Natural killer cell (primary cell): Measurements from ENCODE around the gene PCDH7. TPM values are rescaled to one million over a fixed set of nuclear protein-coding genes. Genes with fewer than 3 reads are reported as not detected.

ENCODE experiments used
- ATAC-seq, 3 donors: fragments of 150-1000 bp in 2 of 3; fragments of 200-7000 bp in 1 of 3; cut with Tn5 transposase; 1 replicate in 1 of 3; 2 replicates in 2 of 3; pipeline ENCODE4 v1.10.0; 2021; ENCODE audit warnings: mild to moderate bottlenecking in 2 of 3, moderate library complexity in 2 of 3
- DNase-seq, 2 donors: peaks; one replicate each; pipeline versions ENCODE4 v3.0.0 to v3.0.0-alpha.2; 2013 to 2021; ENCODE audit warnings: mixed read lengths in 1 of 2
- H3K27ac ChIP-seq: one replicate; pipeline ENCODE4 v1.5.1; 2013; ENCODE audit warnings: mild to moderate bottlenecking, low read length
- H3K27me3 ChIP-seq: one replicate; pipeline ENCODE4 v1.6.1; 2013; ENCODE audit warnings: low read length; ENCODE audit not compliant: control insufficient read depth, insufficient read depth
- H3K36me3 ChIP-seq: one replicate; pipeline ENCODE4 v1.6.1; 2013; ENCODE audit warnings: low read length; ENCODE audit not compliant: control insufficient read depth, insufficient read depth
- H3K4me1 ChIP-seq: one replicate; pipeline ENCODE4 v1.6.1; 2013; ENCODE audit warnings: low read length; ENCODE audit not compliant: control insufficient read depth, insufficient read depth
- H3K4me3 ChIP-seq: one replicate; pipeline ENCODE4 v1.5.1; 2013; ENCODE audit warnings: low read length
- H3K9me3 ChIP-seq: one replicate; pipeline ENCODE4 v1.6.1; 2013; ENCODE audit warnings: low read length; ENCODE audit not compliant: control insufficient read depth, insufficient read depth
- H3K27ac Mint-ChIP-seq, 2 donors: one replicate each; pipeline ENCODE4 v1.8.0; 2022; ENCODE audit warnings: mild to moderate bottlenecking in 2 of 2, mixed read lengths in 2 of 2, moderate library complexity in 1 of 2
- H3K27me3 Mint-ChIP-seq, 2 donors: one replicate each; pipeline ENCODE4 v1.8.0; 2022; ENCODE audit warnings: low read depth in 2 of 2, mixed read lengths in 2 of 2
- H3K36me3 Mint-ChIP-seq: one replicate; pipeline ENCODE4 v1.8.0; 2022; ENCODE audit warnings: mixed read lengths
- H3K4me1 Mint-ChIP-seq, 2 donors: one replicate each; pipeline ENCODE4 v1.8.0; 2022; ENCODE audit warnings: mixed read lengths in 2 of 2
- H3K4me3 Mint-ChIP-seq: one replicate; pipeline ENCODE4 v1.8.0; 2022; ENCODE audit warnings: mild to moderate bottlenecking, moderate library complexity, mixed read lengths
- H3K9me3 Mint-ChIP-seq, 2 donors: one replicate each; pipeline ENCODE4 v1.8.0; 2022; ENCODE audit warnings: mixed read lengths in 2 of 2
- WGBS: methylation state at CpG from one replicate; pipeline ENCODE4 v1.1.7; 2013; ENCODE audit warnings: missing lambda C conversion rate; ENCODE audit not compliant: insufficient coverage; 5-methylcytosine and 5-hydroxymethylcytosine counted together
- intact Hi-C: fragments of 100-400 bp; cut with micrococcal nuclease; formaldehyde crosslinking; loops from one replicate; pipeline ENCODE4 v1.14.2; 2022
- total RNA-seq, 4 donors: library from RNA; stranded (reverse); fragments of 120-200 nt in 1 of 4; gene quantifications; one replicate each; pipeline versions ENCODE4 v1.2.3 to v1.2.4, GENCODE V29; 2013 to 2022
- TF ChIP-seq, protein P1 (sequence below): fragments of 200-600 bp; IDR thresholded peaks from one replicate; pipeline ENCODE4 v1.8.0; 2022; ENCODE audit warnings: antibody characterized with exemption

Gene PCDH7
- total RNA-seq, 3 donors from 2014 or later (not counting 1 experiment from before 2014, with no cell fraction given) = not detected

DNA sequence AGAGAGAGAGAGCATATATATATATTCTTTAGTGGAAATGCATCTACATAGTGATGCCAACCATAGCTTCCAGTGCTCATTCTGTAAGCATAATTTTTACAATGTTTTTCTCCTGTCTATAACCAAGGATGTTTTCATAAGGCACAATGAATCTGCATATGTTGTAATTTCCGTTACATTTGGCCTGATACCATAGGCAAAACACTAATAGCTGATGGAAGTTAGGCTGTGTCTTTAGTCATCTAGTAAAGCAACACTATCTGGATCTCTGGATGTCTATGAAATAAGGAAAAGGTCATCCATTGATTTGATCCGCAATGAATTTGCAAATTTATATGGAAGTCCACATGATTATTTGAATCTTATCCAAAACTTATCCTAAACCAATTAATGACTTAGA, 8.1 kb downstream of the PCDH7 start:
- ATAC-seq (no peak), DNase-seq (no peak)
- H3K4me1 Mint-ChIP-seq = no peaks in the 10 kb centered on the region
- TF ChIP-seq, protein P1, sequence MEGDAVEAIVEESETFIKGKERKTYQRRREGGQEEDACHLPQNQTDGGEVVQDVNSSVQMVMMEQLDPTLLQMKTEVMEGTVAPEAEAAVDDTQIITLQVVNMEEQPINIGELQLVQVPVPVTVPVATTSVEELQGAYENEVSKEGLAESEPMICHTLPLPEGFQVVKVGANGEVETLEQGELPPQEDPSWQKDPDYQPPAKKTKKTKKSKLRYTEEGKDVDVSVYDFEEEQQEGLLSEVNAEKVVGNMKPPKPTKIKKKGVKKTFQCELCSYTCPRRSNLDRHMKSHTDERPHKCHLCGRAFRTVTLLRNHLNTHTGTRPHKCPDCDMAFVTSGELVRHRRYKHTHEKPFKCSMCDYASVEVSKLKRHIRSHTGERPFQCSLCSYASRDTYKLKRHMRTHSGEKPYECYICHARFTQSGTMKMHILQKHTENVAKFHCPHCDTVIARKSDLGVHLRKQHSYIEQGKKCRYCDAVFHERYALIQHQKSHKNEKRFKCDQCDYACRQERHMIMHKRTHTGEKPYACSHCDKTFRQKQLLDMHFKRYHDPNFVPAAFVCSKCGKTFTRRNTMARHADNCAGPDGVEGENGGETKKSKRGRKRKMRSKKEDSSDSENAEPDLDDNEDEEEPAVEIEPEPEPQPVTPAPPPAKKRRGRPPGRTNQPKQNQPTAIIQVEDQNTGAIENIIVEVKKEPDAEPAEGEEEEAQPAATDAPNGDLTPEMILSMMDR = no peak
- intact Hi-C loops = no loop called here
- H3K27ac Mint-ChIP-seq = no peak overlapping the region
- H3K4me3 Mint-ChIP-seq = no peak overlapping the region
- 88% methylated on average over 1 of the region's 2 CpGs for WGBS
- peaks cover 2 to 12% of the 10 kb centered on the region in 2 donors for H3K27me3 Mint-ChIP-seq
- no peaks in the 10 kb centered on the region for H3K9me3 Mint-ChIP-seq
- Histone ChIP-seq H3K27me3 (peaks cover 3% of the 10 kb centered on the region), H3K4me1 (no peaks in the 10 kb centered on the region), H3K27ac (no peak overlapping the region), H3K9me3 (no peaks in the 10 kb centered on the region), H3K36me3 (no peaks in the 10 kb centered on the region), H3K4me3 (no peak overlapping the region)
- no peaks in the 10 kb centered on the region for H3K36me3 Mint-ChIP-seq

DNA sequence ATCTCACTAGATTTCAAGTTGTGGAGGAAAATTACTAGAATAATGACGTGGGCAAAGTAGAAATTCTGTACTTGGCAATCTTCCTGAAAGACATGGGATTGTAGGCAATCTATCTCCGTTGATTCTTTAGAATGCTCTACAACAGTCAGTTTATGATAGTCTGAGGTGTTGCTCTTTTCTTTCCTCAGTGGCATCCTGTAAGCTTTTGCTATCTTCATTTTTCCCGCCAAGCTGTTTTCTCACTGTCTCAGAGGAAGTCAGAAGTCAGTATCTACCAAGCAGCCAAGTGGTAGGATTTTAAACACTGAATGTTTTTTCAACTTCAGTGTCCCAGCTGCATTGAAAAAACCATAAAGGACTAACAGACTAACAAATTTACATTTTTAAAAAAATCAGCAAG, 23.7 kb downstream of the PCDH7 start:
- no peaks in the 10 kb centered on the region for H3K27me3 Mint-ChIP-seq
- no peak for ATAC-seq
- Histone ChIP-seq H3K9me3 (peaks cover 3% of the 10 kb centered on the region), H3K4me3 (no peak overlapping the region), H3K27me3 (no peaks in the 10 kb centered on the region), H3K36me3 (no peaks in the 10 kb centered on the region), H3K4me1 (no peaks in the 10 kb centered on the region), H3K27ac (no peak overlapping the region)
- WGBS = 80% methylated on average over 2 of the region's 3 CpGs
- H3K36me3 Mint-ChIP-seq = no peaks in the 10 kb centered on the region
- no peak for DNase-seq
- intact Hi-C loops = no loop called here
- H3K4me3 Mint-ChIP-seq = no peak overlapping the region
- peaks cover 8% of the 10 kb centered on the region in 2 donors for H3K9me3 Mint-ChIP-seq
- H3K27ac Mint-ChIP-seq = no peak overlapping the region
- TF ChIP-seq, protein P1 = no peak
- H3K4me1 Mint-ChIP-seq = no peaks in the 10 kb centered on the region

DNA sequence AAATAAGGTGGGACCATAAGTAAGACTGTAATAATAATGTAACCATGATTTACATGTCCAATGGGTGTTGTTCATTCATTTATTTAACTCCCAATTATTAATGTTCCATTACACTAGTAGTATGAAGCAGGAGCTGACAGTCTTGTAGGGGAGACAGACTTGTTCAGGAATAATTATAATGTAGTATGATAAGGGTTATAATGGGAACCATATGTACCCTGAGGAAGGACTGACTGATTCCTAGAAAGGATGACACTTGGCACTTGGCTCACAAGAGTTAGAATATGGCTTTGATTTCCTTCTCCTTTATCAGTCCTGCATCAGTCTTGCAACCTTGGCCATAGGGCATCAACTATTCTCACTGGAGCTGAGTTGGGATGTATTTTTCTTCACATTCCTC, 24.2 kb downstream of the PCDH7 start:
- Mint-ChIP-seq H3K36me3 (no peaks in the 10 kb centered on the region), H3K27me3 (no peaks in the 10 kb centered on the region), H3K27ac (no peak overlapping the region), H3K4me1 (no peaks in the 10 kb centered on the region), H3K9me3 (peaks cover 8% of the 10 kb centered on the region in 2 donors), H3K4me3 (no peak overlapping the region)
- DNase-seq (no peak), ATAC-seq (no peak)
- TF ChIP-seq, protein P1 = no peak
- peaks cover 3% of the 10 kb centered on the region for H3K9me3 ChIP-seq
- no peaks in the 10 kb centered on the region for H3K27me3 ChIP-seq
- H3K27ac ChIP-seq = no peak overlapping the region
- intact Hi-C loops = no loop called here
- no peaks in the 10 kb centered on the region for H3K4me1 ChIP-seq
- no peaks in the 10 kb centered on the region for H3K36me3 ChIP-seq
- H3K4me3 ChIP-seq = no peak overlapping the region

DNA sequence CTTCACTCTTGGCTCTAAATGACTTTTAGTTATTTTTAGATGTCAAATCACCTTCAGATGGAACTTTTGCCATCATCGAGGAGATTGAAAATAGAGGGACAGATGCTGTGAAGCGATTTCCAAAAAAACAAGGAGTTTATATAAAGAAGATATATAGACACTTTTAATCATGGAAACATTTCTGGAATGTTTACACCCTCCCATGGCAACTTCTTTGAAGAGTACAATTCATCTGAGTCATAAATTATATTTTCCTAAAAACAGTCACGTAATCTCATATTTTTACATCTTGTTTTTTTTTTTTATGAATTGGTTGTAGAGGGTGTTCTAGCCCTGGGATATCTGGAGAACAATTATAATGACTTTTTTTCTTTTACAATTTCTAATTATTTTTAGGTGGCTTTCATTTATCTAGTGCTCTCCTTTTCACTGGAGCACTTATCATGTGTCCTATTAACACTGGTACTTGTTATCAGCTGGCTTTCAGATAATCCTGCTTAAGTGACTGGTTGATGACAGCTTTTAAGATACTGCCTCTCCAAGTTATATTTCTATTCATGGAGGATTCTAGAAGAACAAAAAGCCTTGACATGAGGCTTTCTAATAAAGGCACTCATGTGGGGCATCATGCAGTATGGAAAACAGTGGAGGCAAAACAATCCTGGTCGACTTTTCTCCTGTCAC, 24.9 kb downstream of the PCDH7 start:
- Histone ChIP-seq H3K4me3 (no peak overlapping the region), H3K27me3 (no peaks in the 10 kb centered on the region), H3K27ac (no peak overlapping the region), H3K36me3 (no peaks in the 10 kb centered on the region), H3K4me1 (no peaks in the 10 kb centered on the region), H3K9me3 (peaks cover 3% of the 10 kb centered on the region)
- no peaks in the 10 kb centered on the region for H3K27me3 Mint-ChIP-seq
- DNase-seq (no peak), ATAC-seq (no peak)
- no peak overlapping the region for H3K4me3 Mint-ChIP-seq
- no peaks in the 10 kb centered on the region for H3K4me1 Mint-ChIP-seq
- intact Hi-C loops = no loop called here
- WGBS = 69% methylated on average over 1 of the region's 4 CpGs
- TF ChIP-seq, protein P1 = no peak
- H3K27ac Mint-ChIP-seq = no peak overlapping the region
- no peaks in the 10 kb centered on the region for H3K36me3 Mint-ChIP-seq
- H3K9me3 Mint-ChIP-seq = peaks cover 8% of the 10 kb centered on the region in 2 donors
